ENCODE results near the gene MLC1.

Gene MLC1

GRCh38 chr22:50076646-50077535 lies 8.3 kb downstream of the MLC1 start:
- no peak overlapping the region for H3K27ac Mint-ChIP-seq
- DNase-seq, result no peak
- H3K36me3 Mint-ChIP-seq, result no peaks in the 10 kb centered on the region
- H3K9me3 Mint-ChIP-seq, result no peaks in the 10 kb centered on the region
- CTCF ChIA-PET, result no interaction called here
- no peak overlapping the region for H3K4me3 Mint-ChIP-seq
- peaks cover 10% of the 10 kb centered on the region for H3K27me3 Mint-ChIP-seq
- no peaks in the 10 kb centered on the region for H3K4me1 Mint-ChIP-seq

GRCh38 chr22:50074551-50075530 lies 10.4 kb downstream of the MLC1 start:
- Mint-ChIP-seq H3K9me3 (no peaks in the 10 kb centered on the region), H3K4me1 (no peaks in the 10 kb centered on the region), H3K27me3 (peaks cover 5% of the 10 kb centered on the region), H3K36me3 (no peaks in the 10 kb centered on the region), H3K27ac (no peak overlapping the region), H3K4me3 (no peak overlapping the region)
- CTCF ChIA-PET, result interaction anchor here (1.0 kb wide), 1 partner anchor 45 kb away, joined by 3 read pairs; no protein-coding TSS in a partner anchor
- DNase-seq, result no peak

- no peaks in the 10 kb centered on the region for H3K4me1 Mint-ChIP-seq
- no peaks in the 10 kb centered on the region for H3K36me3 Mint-ChIP-seq
- peaks cover 5% of the 10 kb centered on the region for H3K27me3 Mint-ChIP-seq
- CTCF ChIA-PET, result interaction anchor here (1.0 kb wide), 1 partner anchor 44 kb away, joined by 3 read pairs; no protein-coding TSS in a partner anchor
- H3K4me3 Mint-ChIP-seq, result no peak overlapping the region
- DNase-seq, result no peak
- H3K27ac Mint-ChIP-seq, result no peak overlapping the region
- H3K9me3 Mint-ChIP-seq, result no peaks in the 10 kb centered on the region
These were observed 11.2 kb downstream of the MLC1 start for GRCh38 chr22:50074056-50074455.

- DNase-seq, result no peak
- CTCF ChIA-PET, result no interaction called here
- H3K36me3 Mint-ChIP-seq, result no peaks in the 10 kb centered on the region
- H3K4me3 Mint-ChIP-seq, result no peak overlapping the region
- H3K27ac Mint-ChIP-seq, result no peak overlapping the region
- no peaks in the 10 kb centered on the region for H3K9me3 Mint-ChIP-seq
- no peaks in the 10 kb centered on the region for H3K4me1 Mint-ChIP-seq
- H3K27me3 Mint-ChIP-seq, result peaks cover 5% of the 10 kb centered on the region
These were observed 12.3 kb downstream of the MLC1 start for GRCh38 chr22:50072714-50073538.

- Mint-ChIP-seq H3K4me1 (no peaks in the 10 kb centered on the region), H3K27ac (no peak overlapping the region), H3K4me3 (no peak overlapping the region), H3K9me3 (no peaks in the 10 kb centered on the region), H3K36me3 (no peaks in the 10 kb centered on the region), H3K27me3 (peaks cover 9% of the 10 kb centered on the region)
- no peak for DNase-seq
- CTCF ChIA-PET, result no interaction called here
These were observed 13.1 kb downstream of the MLC1 start for GRCh38 chr22:50072167-50072555.

- peaks cover 9% of the 10 kb centered on the region for H3K27me3 Mint-ChIP-seq
- no peak overlapping the region for H3K4me3 Mint-ChIP-seq
- H3K4me1 Mint-ChIP-seq, result no peaks in the 10 kb centered on the region
- H3K27ac Mint-ChIP-seq, result no peak overlapping the region
- DNase-seq, result no peak
- H3K36me3 Mint-ChIP-seq, result no peaks in the 10 kb centered on the region
- CTCF ChIA-PET, result no interaction called here
- no peaks in the 10 kb centered on the region for H3K9me3 Mint-ChIP-seq
These were observed 13.6 kb downstream of the MLC1 start for GRCh38 chr22:50071432-50072166.

- no peaks in the 10 kb centered on the region for H3K9me3 Mint-ChIP-seq
- CTCF ChIA-PET, result no interaction called here
- H3K27ac Mint-ChIP-seq, result no peak overlapping the region
These were observed 14.9 kb downstream of the MLC1 start for GRCh38 chr22:50070366-50070765.

DNA sequence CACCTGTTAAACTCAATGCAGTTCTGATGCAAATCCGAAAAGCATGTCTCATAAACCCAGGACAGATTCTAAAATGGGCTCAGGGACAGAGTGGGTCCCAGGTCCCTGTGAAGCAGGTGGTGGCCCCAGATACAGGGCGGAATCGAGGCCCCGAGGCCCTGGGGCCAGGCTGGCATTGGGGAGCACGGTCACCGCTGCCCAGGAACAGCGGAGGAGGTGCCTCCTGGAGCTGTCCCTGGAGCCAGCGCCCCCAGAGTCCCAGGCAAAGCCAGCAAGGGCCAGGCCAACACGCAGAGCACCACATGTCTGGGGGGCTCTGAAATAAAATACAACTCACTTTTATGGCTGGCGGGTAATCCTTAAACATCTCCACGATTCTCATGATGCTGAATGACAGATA lies 17.1 kb downstream of the MLC1 start:
- Mint-ChIP-seq H3K27ac (no peak overlapping the region), H3K4me1 (no peaks in the 10 kb centered on the region)
- CTCF ChIA-PET, result no interaction called here

More at GRCh38 chr22:50070366-50070765, 14.9 kb downstream of the MLC1 start:
- Mint-ChIP-seq H3K36me3 (no peaks in the 10 kb centered on the region), H3K4me1 (no peaks in the 10 kb centered on the region), H3K27me3 (peaks cover 9% of the 10 kb centered on the region), H3K4me3 (no peak overlapping the region)
- no peak for DNase-seq

GRCh38 chr22:50067244-50067643 lies 18.0 kb downstream of the MLC1 start:
- H3K27ac Mint-ChIP-seq, result no peak overlapping the region
- H3K27me3 Mint-ChIP-seq, result peaks cover 4% of the 10 kb centered on the region
- CTCF ChIA-PET, result interaction anchor here (0.6 kb wide), 1 partner anchor 57 kb away, joined by 4 read pairs; no protein-coding TSS in a partner anchor
- H3K36me3 Mint-ChIP-seq, result no peaks in the 10 kb centered on the region
- no peak for DNase-seq
- H3K9me3 Mint-ChIP-seq, result no peaks in the 10 kb centered on the region
- no peak overlapping the region for H3K4me3 Mint-ChIP-seq
- H3K4me1 Mint-ChIP-seq, result no peaks in the 10 kb centered on the region

More for the DNA sequence above, 17.1 kb downstream of the MLC1 start:
- H3K4me3 Mint-ChIP-seq, result no peak overlapping the region
- no peaks in the 10 kb centered on the region for H3K9me3 Mint-ChIP-seq
- no peaks in the 10 kb centered on the region for H3K36me3 Mint-ChIP-seq
- DNase-seq, result no peak
- H3K27me3 Mint-ChIP-seq, result peaks cover 4% of the 10 kb centered on the region

DNA sequence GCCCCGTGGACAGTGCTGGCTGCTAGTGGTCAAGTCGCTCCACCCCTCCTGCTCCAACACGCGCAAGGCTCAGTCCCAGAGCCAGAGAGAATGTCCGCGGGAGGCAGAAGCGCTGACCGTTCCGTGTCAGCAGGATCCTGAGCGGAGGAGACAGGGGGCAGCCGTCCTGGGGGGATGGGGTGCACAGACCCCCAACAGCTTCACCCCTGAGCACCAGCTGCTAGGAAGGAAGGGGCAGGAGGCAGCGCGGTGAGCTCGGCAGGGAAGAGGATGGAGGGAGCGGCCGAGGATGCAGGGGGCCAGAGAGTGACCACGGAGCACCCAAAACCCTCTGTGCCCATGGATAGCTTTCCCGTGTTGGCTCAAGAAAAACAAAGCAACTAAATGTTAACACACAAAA lies 20.8 kb downstream of the MLC1 start:
- Mint-ChIP-seq H3K4me3 (no peak overlapping the region), H3K27ac (no peak overlapping the region)
- CTCF ChIA-PET, result interaction anchor here (1.5 kb wide), 1 partner anchor 84 kb away, joined by 4 read pairs; no protein-coding TSS in a partner anchor

DNA sequence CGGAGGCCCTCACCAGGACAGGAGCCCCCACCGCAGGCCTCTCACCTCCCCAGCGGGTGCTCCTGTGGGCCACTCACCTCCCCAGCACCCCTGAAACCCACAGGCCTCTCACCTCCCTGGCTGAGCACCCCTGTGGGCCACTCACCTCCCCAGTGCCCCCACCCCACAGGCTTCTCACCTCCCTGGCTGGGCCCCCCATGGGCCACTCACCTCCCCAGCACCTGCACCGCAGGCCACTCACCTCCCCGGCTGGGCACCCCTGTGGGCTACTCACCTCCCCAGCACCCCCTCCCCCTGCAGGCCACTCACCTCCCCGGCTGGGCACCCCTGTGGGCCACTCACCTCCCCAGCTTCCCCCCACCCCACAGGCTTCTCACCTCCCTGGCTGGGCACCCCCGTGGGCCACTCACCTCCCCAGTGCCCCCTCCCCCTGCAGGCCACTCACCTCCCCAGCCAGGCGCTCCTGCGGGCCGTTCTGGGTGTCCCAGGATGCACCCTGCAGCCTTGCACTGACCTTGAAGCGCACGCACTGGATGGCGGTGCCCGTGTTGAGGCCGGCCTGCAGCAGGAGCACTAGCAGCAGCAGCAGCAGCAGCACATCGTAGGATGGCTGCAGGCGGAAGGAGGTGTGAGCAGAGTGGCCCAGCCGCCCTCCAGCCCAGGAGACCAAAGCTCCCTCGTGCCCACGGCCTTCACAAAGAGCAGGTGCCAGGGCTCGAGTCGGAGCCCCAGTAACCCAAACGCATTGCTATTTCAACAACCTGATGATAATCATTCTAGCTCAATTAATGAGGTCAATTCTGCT lies 21.4 kb downstream of the MLC1 start:
- H3K27me3 Mint-ChIP-seq, result peaks cover 30% of the 10 kb centered on the region
- no peak overlapping the region for H3K4me3 Mint-ChIP-seq
- H3K4me1 Mint-ChIP-seq, result no peaks in the 10 kb centered on the region
- no peak overlapping the region for H3K27ac Mint-ChIP-seq
- no peaks in the 10 kb centered on the region for H3K36me3 Mint-ChIP-seq
- no peaks in the 10 kb centered on the region for H3K9me3 Mint-ChIP-seq
- DNase-seq, result no peak
- CTCF ChIA-PET, result no interaction called here

More for the DNA sequence above, 20.8 kb downstream of the MLC1 start:
- no peaks in the 10 kb centered on the region for H3K36me3 Mint-ChIP-seq
- peaks cover 23% of the 10 kb centered on the region for H3K27me3 Mint-ChIP-seq
- no peaks in the 10 kb centered on the region for H3K4me1 Mint-ChIP-seq
- no peaks in the 10 kb centered on the region for H3K9me3 Mint-ChIP-seq
- no peak for DNase-seq

GRCh38 chr22:50062509-50063135 lies 22.6 kb downstream of the MLC1 start:
- peaks cover 34% of the 10 kb centered on the region for H3K27me3 Mint-ChIP-seq
- H3K27ac Mint-ChIP-seq, result no peak overlapping the region
- H3K4me3 Mint-ChIP-seq, result no peak overlapping the region
- H3K36me3 Mint-ChIP-seq, result no peaks in the 10 kb centered on the region
- H3K4me1 Mint-ChIP-seq, result no peaks in the 10 kb centered on the region
- CTCF ChIA-PET, result no interaction called here
- no peak for DNase-seq
- H3K9me3 Mint-ChIP-seq, result no peaks in the 10 kb centered on the region
